ENCODE results near the gene COL18A1. TPM values are rescaled to one million over a fixed set of nuclear protein-coding genes. Genes with fewer than 3 reads are reported as not detected.

COL18A1 gene
- total RNA-seq, 4 donors from 2014 or later, result 64.7 to 110 (median 98.9) TPM

- TF ChIP-seq CTCF (IDR thresholded peaks at IDR 0.05), result no peak
- DNase-seq (ENCODE audit: low spot score) (no peak), ATAC-seq (ENCODE audit: low FRiP score) (no peak)
These were observed 78.2 kb downstream of the COL18A1 start for GRCh38 chr21:45482899-45483821.

- TF ChIP-seq CTCF (IDR thresholded peaks at IDR 0.05), result no peak
- no peak for ATAC-seq (ENCODE audit: low FRiP score)
- no peak for DNase-seq (ENCODE audit: low spot score)
These were observed 79.4 kb downstream of the COL18A1 start for GRCh38 chr21:45484318-45484717.

GRCh38 chr21:45485686-45486442, 80.9 kb downstream of the COL18A1 start:
- ATAC-seq (ENCODE audit: low FRiP score) (no peak), DNase-seq (ENCODE audit: low spot score) (no peak)
- TF ChIP-seq CTCF (IDR thresholded peaks at IDR 0.05), result no peak

- no peak for TF ChIP-seq CTCF (IDR thresholded peaks at IDR 0.05)
- no peak for ATAC-seq (ENCODE audit: low FRiP score)
These were observed 81.6 kb downstream of the COL18A1 start for GRCh38 chr21:45486443-45487160.

GRCh38 chr21:45487161-45487806, 82.3 kb downstream of the COL18A1 start:
- DNase-seq (ENCODE audit: low spot score) (no peak), ATAC-seq (ENCODE audit: low FRiP score) (no peak)
- TF ChIP-seq CTCF (IDR thresholded peaks at IDR 0.05), result no peak

More at GRCh38 chr21:45486443-45487160, 81.6 kb downstream of the COL18A1 start:
- no peak for DNase-seq (ENCODE audit: low spot score)

GRCh38 chr21:45487891-45488600, 83.1 kb downstream of the COL18A1 start:
- ATAC-seq (ENCODE audit: low FRiP score) (no peak), DNase-seq (ENCODE audit: low spot score) (no peak)
- TF ChIP-seq CTCF (IDR thresholded peaks at IDR 0.05), result no peak
